ENCODE data around the gene HAUS6. TPM values are rescaled to one million over a fixed set of nuclear protein-coding genes. Genes with fewer than 3 reads are reported as not detected.

HAUS6 gene
- total and polyA plus RNA-seq, 2 of the 8 experiments (the other 6 are each of a cell fraction or from before 2014, with no cell fraction given) = 11.7 to 52.4 TPM

GRCh38 chr9:19116107-19116790 is 13.5 kb upstream of the HAUS6 start:
- no peak overlapping the region for H3K4ac ChIP-seq (replicated peaks; ENCODE audit: insufficient read length, low read depth, low read length)
- DNase-seq (ENCODE audit: low read depth in 1 of 2, low spot score in 2 of 2) (no peak), FAIRE-seq (no peak)
- peaks cover 0 to 5% of the 10 kb centered on the region in 2 experiments for H4K20me1 ChIP-seq (replicated peaks in 1 of 2; ENCODE audit: control insufficient read depth in 1 of 2, insufficient read depth in 2 of 2, low read length in 2 of 2)
- no peak overlapping the region for H3K23ac ChIP-seq (ENCODE audit: insufficient read length)
- peak overlapping the region in 1 of 4 experiments; percentile 12; a peak in 1 of 7 replicates for H3K9ac ChIP-seq (replicated peaks in 1 of 4; ENCODE audit: extremely low read depth in 1 of 4, low read depth in 3 of 4, low read length in 3 of 4)
- no peak overlapping the region; the same call in 1 of the 2 replicates for H2BK5ac ChIP-seq (ENCODE audit: low read depth, low read length)
- no peak overlapping the region for H2BK12ac ChIP-seq (ENCODE audit: low read depth, low read length)
- no peaks in the 10 kb centered on the region for H3K79me2 ChIP-seq (ENCODE audit: control insufficient read depth in 1 of 2, insufficient read depth in 2 of 2, low read length in 2 of 2)
- TF ChIP-seq SIRT6 (IDR thresholded peaks at IDR 0.05; ENCODE audit: low read length) = no peak
- no peak for TF ChIP-seq CHD2 (IDR thresholded peaks at IDR 0.05; ENCODE audit: low read length)
- TF ChIP-seq MAFK (IDR thresholded peaks at IDR 0.05; ENCODE audit: low read depth, low read length) = no peak
- TF ChIP-seq NRF1 (IDR thresholded peaks at IDR 0.05; ENCODE audit: low read depth, low read length) = no peak
- no peak for TF ChIP-seq RAD21 (IDR thresholded peaks at IDR 0.05 in 1 of 2, conservative IDR thresholded peaks at IDR 0.05 in 1 of 2; ENCODE audit: low read depth in 2 of 2, low read length in 2 of 2)
- no peak for TF ChIP-seq TBP (IDR thresholded peaks at IDR 0.05; ENCODE audit: low read depth, low read length)
- TF ChIP-seq TAF7 (optimal IDR thresholded peaks at IDR 0.05; ENCODE audit: borderline replicate concordance, low read depth, low read length) = no peak
- TF ChIP-seq EGR1 (IDR thresholded peaks at IDR 0.05; ENCODE audit: borderline replicate concordance, low read depth, low read length) = no peak
- TF ChIP-seq CTCF (IDR thresholded peaks at IDR 0.05; ENCODE audit: control extremely low read depth in 1 of 3, insufficient read depth in 1 of 3, low read depth in 1 of 3, low read length in 3 of 3) = no peak
- no peaks in the 10 kb centered on the region for H3K9me3 ChIP-seq (ENCODE audit: insufficient read depth in 2 of 2, low read depth in 1 of 2, low read length in 1 of 2)
- H3K56ac ChIP-seq (replicated peaks; ENCODE audit: insufficient read length, low read depth, low read length) = no peak overlapping the region
- no peak overlapping the region for H3K4me3 ChIP-seq (ENCODE audit: extremely low read depth in 1 of 4, insufficient read depth in 2 of 4, low read depth in 3 of 4, low read length in 4 of 4)
- no peaks in the 10 kb centered on the region for H3K27me3 ChIP-seq (replicated peaks in 1 of 4; ENCODE audit: control insufficient read depth in 3 of 4, extremely low read depth in 1 of 4, insufficient read depth in 3 of 4, low read length in 3 of 4)
- H3K18ac ChIP-seq (ENCODE audit: extremely low read depth, low read length) = no peak overlapping the region
- no peak overlapping the region for H2BK15ac ChIP-seq (ENCODE audit: low read length)
- no peak overlapping the region for H2BK20ac ChIP-seq (ENCODE audit: low read length)
- H3K27ac ChIP-seq (ENCODE audit: low read depth, low read length) = no peak overlapping the region
- CTCF ChIA-PET (ENCODE audit: partially characterized antibody) = interaction anchor here (1.1 to 2.5 kb wide), 4 partner anchors 8 to 58 kb away, joined by 3 to 8 read pairs (median 4); no protein-coding TSS in a partner anchor
- no peaks in the 10 kb centered on the region for H3K79me1 ChIP-seq (ENCODE audit: low read depth, low read length)
- POLR2A ChIA-PET (ENCODE audit: partially characterized antibody) = interaction anchor here (1.5 to 2.7 kb wide), 5 partner anchors 8 to 264 kb away, joined by 3 to 11 read pairs (median 6); partner anchors contain the start of gene RPS6
- no peak overlapping the region for H2AFZ ChIP-seq (ENCODE audit: low read length)
- H2AK5ac ChIP-seq (ENCODE audit: low read depth, low read length) = no peak overlapping the region
- no peak overlapping the region for H3K4me2 ChIP-seq (ENCODE audit: insufficient read depth in 1 of 2, low read depth in 2 of 2, low read length in 2 of 2)
- no peak overlapping the region for H4K5ac ChIP-seq (ENCODE audit: insufficient read length, low read depth, low read length)
- H3K36me3 ChIP-seq (ENCODE audit: control insufficient read depth in 2 of 4, insufficient read depth in 4 of 4, low read length in 3 of 4) = peaks cover 27 to 65% (median 50%) of the 10 kb centered on the region in 4 experiments
- H2BK120ac ChIP-seq (replicated peaks; ENCODE audit: low read depth, low read length) = no peak overlapping the region
- H4K91ac ChIP-seq (replicated peaks; ENCODE audit: insufficient read length, low read length) = no peak overlapping the region
- H4K8ac ChIP-seq (ENCODE audit: extremely low read depth, insufficient read depth, low read length) = no peak overlapping the region
- no peaks in the 10 kb centered on the region for H3K23me2 ChIP-seq (ENCODE audit: low read depth, low read length)
- H3K14ac ChIP-seq (ENCODE audit: insufficient read length) = no peak overlapping the region
- 86% methylated on average over 10 of the region's 10 CpGs; no CpG with 5 or more reads in 1 of the 2 experiments for WGBS, 2 experiments (ENCODE audit: extremely low coverage in 1 of 2, insufficient coverage in 1 of 2, insufficient read length in 1 of 2, insufficient replicate concordance in 2 of 2, low coverage in 1 of 2, low lambda C conversion rate in 2 of 2, missing lambda C conversion rate in 1 of 2)
- 0 out of 7 replicates have a peak, but pooled peaks cover 0 to 1% (median 0%) of the 10 kb centered on the region in 4 experiments for H3K4me1 ChIP-seq (replicated peaks in 1 of 4; ENCODE audit: control insufficient read depth in 3 of 4, insufficient read depth in 4 of 4, low read length in 3 of 4)
